Osteoblast (primary cell): ENCODE measurements around the gene MYH3. TPM values are rescaled to one million over a fixed set of nuclear protein-coding genes. Genes with fewer than 3 reads are reported as not detected.
A peak's percentile ranks its signal among the peaks of the same experiment; 100 is the strongest.

Experiments
- DNase-seq: peaks from one replicate; pipeline ENCODE4 v3.0.0; 2011; ENCODE audit warnings: low spot score, mixed read lengths; ENCODE audit not compliant: insufficient read length; ENCODE audit errors: missing footprints
- H2AFZ ChIP-seq: 2 replicates; pipeline ENCODE4 v1.6.0; 2011; ENCODE audit warnings: mild to moderate bottlenecking, low read length
- H3K27ac ChIP-seq: 2 replicates; pipeline ENCODE4 v1.5.1; 2011; ENCODE audit warnings: mild to moderate bottlenecking, low read depth, low read length, moderate library complexity
- H3K27me3 ChIP-seq: 2 replicates; pipeline ENCODE4 v1.6.0; 2012; ENCODE audit warnings: mild to moderate bottlenecking, control low read depth, inconsistent platforms, low read length, moderate library complexity; ENCODE audit not compliant: insufficient read depth
- H3K36me3 ChIP-seq: 2 replicates; pipeline ENCODE4 v1.5.1; 2011; ENCODE audit warnings: mild to moderate bottlenecking, low read length, control low read depth, moderate library complexity; ENCODE audit not compliant: insufficient read depth
- H3K4me1 ChIP-seq: 2 replicates; pipeline ENCODE4 v1.5.1; 2011; ENCODE audit warnings: mild to moderate bottlenecking, low read length, control low read depth, moderate library complexity; ENCODE audit not compliant: insufficient read depth
- H3K4me2 ChIP-seq: 2 replicates; pipeline ENCODE4 v1.6.0; 2011; ENCODE audit warnings: mild to moderate bottlenecking, low read length; ENCODE audit not compliant: insufficient read depth
- H3K4me3 ChIP-seq: fragments of 200-600 bp; sonication (generic); 3 replicates; pipeline ENCODE4 v1.5.1; 2012; ENCODE audit warnings: mild to moderate bottlenecking, low read length, inconsistent platforms; ENCODE audit not compliant: insufficient read depth
- H3K79me2 ChIP-seq: 2 replicates; pipeline ENCODE4 v1.6.0; 2012; ENCODE audit warnings: mild to moderate bottlenecking, low read length, control low read depth, inconsistent platforms; ENCODE audit not compliant: insufficient read depth
- H3K9me3 ChIP-seq: 2 replicates; pipeline ENCODE4 v1.5.1; 2011; ENCODE audit warnings: low read depth, low read length, control low read depth
- H4K20me1 ChIP-seq: 2 replicates; pipeline ENCODE4 v1.6.0; 2012; ENCODE audit warnings: mild to moderate bottlenecking, low read length, control low read depth; ENCODE audit not compliant: insufficient read depth
- CTCF ChIP-seq: IDR thresholded peaks from 2 replicates; pipeline ENCODE4 v1.5.1; 2011; ENCODE audit warnings: mild to moderate bottlenecking, low read depth, low read length, moderate library complexity; ENCODE audit errors: extremely low read depth
- total RNA-seq: library from RNA; depleted of rRNA; stranded (reverse); fragments of >200 nt; gene quantifications from 2 replicates; pipeline ENCODE4 v1.2.3, GENCODE V29; 2012

The MYH3 gene
- total RNA-seq, 1 donor = 1.8 TPM

DNA sequence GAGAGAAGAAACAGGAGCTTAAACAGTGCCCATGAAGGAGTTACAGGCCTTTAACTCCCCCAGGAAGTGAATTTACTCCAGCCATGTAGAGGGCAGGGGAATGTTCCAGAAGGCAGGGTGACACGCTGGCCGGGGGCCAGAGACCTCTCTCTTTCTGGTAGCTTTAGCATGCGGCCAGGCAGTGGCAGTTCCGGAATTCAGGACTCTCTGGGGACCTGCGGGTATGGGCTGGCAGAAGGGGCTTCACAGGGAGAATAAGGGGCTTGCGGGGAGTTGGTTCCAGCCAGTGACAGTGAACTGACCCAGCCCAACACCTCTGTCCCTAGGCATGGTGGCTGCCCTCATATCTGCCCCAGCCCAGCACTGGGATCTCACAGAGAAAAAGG is 40.0 kb downstream of the MYH3 start:
- Histone ChIP-seq H3K36me3 (no peaks in the 10 kb centered on the region), H3K27me3 (no peaks in the 10 kb centered on the region), H3K27ac (no peak overlapping the region), H3K4me1 (peaks cover 8% of the 10 kb centered on the region), H3K4me3 (no peak overlapping the region), H4K20me1 (no peaks in the 10 kb centered on the region), H3K79me2 (no peaks in the 10 kb centered on the region), H2AFZ (peak overlapping the region; percentile 59), H3K9me3 (no peaks in the 10 kb centered on the region), H3K4me2 (peak overlapping the region; percentile 48)
- TF ChIP-seq CTCF = no peak
- no peak for DNase-seq

- peaks cover 8% of the 10 kb centered on the region for H3K4me1 ChIP-seq
- peak overlapping the region; percentile 59 for H2AFZ ChIP-seq
These were observed 40.5 kb downstream of the MYH3 start for GRCh38 chr17:10616502-10617119.

GRCh38 chr17:10614536-10615155 is 42.5 kb downstream of the MYH3 start:
- Histone ChIP-seq H3K36me3 (no peaks in the 10 kb centered on the region), H3K9me3 (no peaks in the 10 kb centered on the region), H3K27ac (no peak overlapping the region), H3K4me3 (no peak overlapping the region), H3K4me1 (peaks cover 8% of the 10 kb centered on the region), H3K27me3 (no peaks in the 10 kb centered on the region), H4K20me1 (no peaks in the 10 kb centered on the region), H2AFZ (no peak overlapping the region), H3K79me2 (no peaks in the 10 kb centered on the region), H3K4me2 (no peak overlapping the region)
- DNase-seq = peak; percentile 81
- peak; percentile 79 for TF ChIP-seq CTCF

More at GRCh38 chr17:10616502-10617119, 40.5 kb downstream of the MYH3 start:
- no peak overlapping the region for H3K27ac ChIP-seq
- TF ChIP-seq CTCF = peak; percentile 98
- H3K36me3 ChIP-seq = no peaks in the 10 kb centered on the region
- H3K9me3 ChIP-seq = no peaks in the 10 kb centered on the region
- H3K79me2 ChIP-seq = no peaks in the 10 kb centered on the region
- no peaks in the 10 kb centered on the region for H3K27me3 ChIP-seq
- no peaks in the 10 kb centered on the region for H4K20me1 ChIP-seq
- peak; percentile 92 for DNase-seq
- H3K4me2 ChIP-seq = peak overlapping the region; percentile 48
- H3K4me3 ChIP-seq = no peak overlapping the region

GRCh38 chr17:10613775-10614513 is 43.2 kb downstream of the MYH3 start:
- Histone ChIP-seq H4K20me1 (no peaks in the 10 kb centered on the region), H3K27ac (no peak overlapping the region), H3K4me1 (peaks cover 8% of the 10 kb centered on the region), H3K4me2 (no peak overlapping the region), H3K27me3 (no peaks in the 10 kb centered on the region), H3K36me3 (no peaks in the 10 kb centered on the region), H3K4me3 (no peak overlapping the region), H3K79me2 (no peaks in the 10 kb centered on the region), H2AFZ (no peak overlapping the region), H3K9me3 (no peaks in the 10 kb centered on the region)
- peak; percentile 84 for DNase-seq
- no peak for TF ChIP-seq CTCF
